GM06990 (cell line): ENCODE data around the gene WWTR1.

Experiments used
- DNase-seq: peaks from one replicate; pipeline ENCODE4 v3.0.0-alpha.2; 2011; ENCODE audit not compliant: insufficient read length; ENCODE audit errors: extremely low read depth
- H3K27me3 ChIP-seq: replicated peaks from 2 replicates; pipeline ENCODE4 v1.6.0; 2011; ENCODE audit warnings: low read length; ENCODE audit not compliant: control insufficient read depth, insufficient read depth
- H3K36me3 ChIP-seq: 2 replicates; pipeline ENCODE4 v1.5.1; 2011; ENCODE audit warnings: low read length; ENCODE audit not compliant: control insufficient read depth, insufficient read depth
- H3K4me3 ChIP-seq: replicated peaks from 2 replicates; pipeline ENCODE4 v1.5.1; 2011; ENCODE audit warnings: low read depth, mild to moderate bottlenecking, control low read depth, low read length
- TF ChIP-seq, protein P1 (sequence below): IDR thresholded peaks from 2 replicates; pipeline ENCODE4 v1.5.1; 2011; ENCODE audit warnings: low read length, control low read depth, mild to moderate bottlenecking, inconsistent platforms; ENCODE audit not compliant: insufficient read depth, poor library complexity, severe bottlenecking

WWTR1 gene

DNA sequence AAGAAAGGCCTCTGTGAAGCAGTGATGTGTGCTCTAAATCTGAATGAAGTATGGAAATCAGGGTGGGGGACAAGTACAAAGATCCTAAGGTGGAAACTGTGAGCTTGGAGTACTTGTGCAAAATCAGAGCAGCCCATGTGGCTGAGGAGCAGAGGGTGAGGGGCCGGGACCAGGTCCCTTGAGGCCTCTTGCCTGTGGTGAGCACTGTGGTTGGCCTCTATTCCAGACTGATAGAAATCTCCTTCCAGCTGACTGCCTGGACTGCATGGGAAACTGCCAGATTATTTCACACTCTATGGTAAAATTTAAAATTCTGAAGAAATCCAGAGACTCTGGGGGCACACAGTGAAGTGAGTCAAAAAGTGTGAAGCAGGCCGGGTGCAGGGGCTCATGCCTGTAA, 101.9 kb downstream of the WWTR1 start:
- Histone ChIP-seq H3K4me3 (no peak overlapping the region), H3K27me3 (no peaks in the 10 kb centered on the region), H3K36me3 (no peaks in the 10 kb centered on the region)
- no peak for DNase-seq
- TF ChIP-seq, protein P1, sequence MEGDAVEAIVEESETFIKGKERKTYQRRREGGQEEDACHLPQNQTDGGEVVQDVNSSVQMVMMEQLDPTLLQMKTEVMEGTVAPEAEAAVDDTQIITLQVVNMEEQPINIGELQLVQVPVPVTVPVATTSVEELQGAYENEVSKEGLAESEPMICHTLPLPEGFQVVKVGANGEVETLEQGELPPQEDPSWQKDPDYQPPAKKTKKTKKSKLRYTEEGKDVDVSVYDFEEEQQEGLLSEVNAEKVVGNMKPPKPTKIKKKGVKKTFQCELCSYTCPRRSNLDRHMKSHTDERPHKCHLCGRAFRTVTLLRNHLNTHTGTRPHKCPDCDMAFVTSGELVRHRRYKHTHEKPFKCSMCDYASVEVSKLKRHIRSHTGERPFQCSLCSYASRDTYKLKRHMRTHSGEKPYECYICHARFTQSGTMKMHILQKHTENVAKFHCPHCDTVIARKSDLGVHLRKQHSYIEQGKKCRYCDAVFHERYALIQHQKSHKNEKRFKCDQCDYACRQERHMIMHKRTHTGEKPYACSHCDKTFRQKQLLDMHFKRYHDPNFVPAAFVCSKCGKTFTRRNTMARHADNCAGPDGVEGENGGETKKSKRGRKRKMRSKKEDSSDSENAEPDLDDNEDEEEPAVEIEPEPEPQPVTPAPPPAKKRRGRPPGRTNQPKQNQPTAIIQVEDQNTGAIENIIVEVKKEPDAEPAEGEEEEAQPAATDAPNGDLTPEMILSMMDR: no peak

DNA sequence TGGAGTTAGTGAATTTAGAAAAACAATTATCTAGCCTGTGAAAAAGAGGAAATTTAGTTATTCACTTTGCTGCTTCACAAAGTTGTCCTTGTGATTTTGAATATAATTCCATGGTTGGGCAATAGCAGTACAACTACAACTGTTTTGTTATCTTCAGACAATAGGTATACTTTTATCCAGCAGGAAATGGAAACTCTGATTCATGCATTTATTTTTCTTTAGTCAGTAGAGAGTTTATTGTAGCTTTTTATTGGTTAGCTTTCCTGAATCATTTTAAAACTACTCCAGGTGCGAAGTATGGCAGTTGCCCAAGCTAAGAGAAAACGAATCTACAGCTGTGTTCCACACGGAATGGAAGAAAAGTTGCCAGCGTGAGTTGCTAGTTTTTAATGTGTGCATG, 103.0 kb downstream of the WWTR1 start:
- DNase-seq: no peak
- no peaks in the 10 kb centered on the region for H3K27me3 ChIP-seq
- no peak overlapping the region for H3K4me3 ChIP-seq
- no peaks in the 10 kb centered on the region for H3K36me3 ChIP-seq
- TF ChIP-seq, protein P1: no peak

DNA sequence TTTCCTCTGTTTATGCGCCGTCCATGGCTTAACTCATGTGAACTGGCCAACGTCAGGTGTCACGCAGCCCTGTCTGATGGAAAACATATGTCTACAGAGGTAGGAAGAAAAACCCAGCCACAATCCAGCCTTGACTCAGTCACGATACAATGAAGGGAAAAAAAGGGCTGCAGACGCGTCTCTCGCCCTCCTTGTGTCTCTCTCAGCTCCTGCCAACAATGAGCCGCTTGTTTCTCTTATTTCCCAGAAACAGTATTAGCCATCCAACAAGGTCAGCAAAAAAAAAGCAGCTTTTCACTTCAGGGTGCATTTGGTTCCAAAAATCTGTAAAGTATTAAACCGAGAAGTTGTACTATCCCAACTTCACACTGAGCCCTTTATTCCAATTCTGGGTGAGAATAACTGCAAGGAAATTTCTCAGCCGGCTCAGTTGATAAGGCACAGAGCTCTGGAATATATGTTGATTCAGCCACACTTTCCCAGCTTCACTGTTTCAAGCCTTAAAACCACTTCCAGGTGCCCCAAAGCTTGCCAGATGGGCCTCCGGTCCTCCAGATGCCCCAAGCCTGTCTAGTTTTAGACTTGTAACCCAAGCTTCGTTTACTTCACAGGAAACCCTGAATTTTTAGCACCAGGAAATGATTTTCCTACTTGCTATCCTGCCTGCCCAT, 103.9 kb downstream of the WWTR1 start:
- TF ChIP-seq, protein P1: no peak
- DNase-seq: no peak
- Histone ChIP-seq H3K36me3 (no peaks in the 10 kb centered on the region), H3K27me3 (no peaks in the 10 kb centered on the region), H3K4me3 (no peak overlapping the region)

DNA sequence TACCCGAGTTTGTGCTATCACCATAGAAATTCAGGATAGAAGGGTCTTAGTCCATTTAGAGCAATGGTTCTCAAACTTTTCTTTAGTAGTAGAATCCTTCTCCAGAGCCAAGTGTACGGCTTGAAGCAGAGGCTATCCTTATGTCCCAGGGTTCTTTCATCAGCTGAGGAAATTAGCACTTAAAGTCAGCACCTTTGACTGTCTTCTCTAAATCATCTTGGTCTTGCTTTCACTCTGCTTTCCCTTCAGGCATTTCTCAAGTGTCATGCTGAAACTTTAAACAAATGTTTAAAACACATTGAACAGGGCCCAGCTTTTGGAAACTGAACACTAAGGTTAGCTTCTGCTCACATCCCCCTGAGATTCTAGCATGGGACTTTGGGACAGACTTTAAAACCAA, 105.1 kb downstream of the WWTR1 start:
- no peaks in the 10 kb centered on the region for H3K27me3 ChIP-seq
- DNase-seq: no peak
- no peak overlapping the region for H3K4me3 ChIP-seq
- TF ChIP-seq, protein P1: no peak
- H3K36me3 ChIP-seq: no peaks in the 10 kb centered on the region

DNA sequence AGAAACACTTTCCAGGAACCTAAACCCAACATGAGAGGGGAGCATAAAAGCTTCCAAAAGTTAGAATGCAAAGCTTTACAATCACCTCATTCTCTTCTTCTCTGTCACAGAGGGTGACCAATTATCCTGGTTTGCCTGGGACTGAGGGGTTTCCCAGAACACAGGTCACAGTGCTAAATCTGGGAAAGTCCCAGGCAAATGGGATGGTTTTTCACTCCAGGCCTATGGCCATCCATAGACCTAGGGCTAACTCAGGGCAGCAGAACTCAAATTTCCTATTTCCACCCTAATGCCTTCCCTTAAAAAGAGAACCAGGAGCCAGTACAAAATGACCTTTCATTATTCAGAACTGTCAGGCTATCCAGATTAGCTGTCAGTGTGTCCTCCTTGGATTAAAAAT, 106.3 kb downstream of the WWTR1 start:
- no peaks in the 10 kb centered on the region for H3K36me3 ChIP-seq
- no peak overlapping the region for H3K4me3 ChIP-seq
- no peak for DNase-seq
- TF ChIP-seq, protein P1: no peak
- H3K27me3 ChIP-seq: no peaks in the 10 kb centered on the region

DNA sequence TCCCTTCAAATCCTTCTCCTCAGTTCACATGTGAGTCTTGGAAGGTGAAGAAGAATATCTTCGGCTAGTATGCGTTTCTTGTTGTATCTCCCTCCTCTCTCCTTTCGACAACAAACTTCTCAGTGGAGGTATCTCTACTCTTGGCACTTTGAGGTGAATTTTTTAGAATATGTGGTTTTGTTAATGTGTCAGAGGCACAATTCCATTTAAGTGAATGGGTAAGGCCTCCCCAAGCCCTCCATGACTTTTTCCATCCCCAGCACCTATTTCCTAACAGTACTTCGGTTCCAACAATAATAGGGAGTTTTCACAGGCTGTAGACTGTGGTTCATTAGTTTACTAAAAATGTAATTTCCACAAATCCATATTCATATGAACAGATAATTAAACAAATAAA, 109.2 kb downstream of the WWTR1 start:
- Histone ChIP-seq H3K36me3 (no peaks in the 10 kb centered on the region), H3K27me3 (no peaks in the 10 kb centered on the region), H3K4me3 (no peak overlapping the region)
- TF ChIP-seq, protein P1: no peak
- DNase-seq: no peak
